Measurements from ENCODE around the gene LHFPL3. TPM values are rescaled to one million over a fixed set of nuclear protein-coding genes. Genes with fewer than 3 reads are reported as not detected.

The LHFPL3 gene
- total RNA-seq, 2 experiments from 2014 or later, result not detected

DNA sequence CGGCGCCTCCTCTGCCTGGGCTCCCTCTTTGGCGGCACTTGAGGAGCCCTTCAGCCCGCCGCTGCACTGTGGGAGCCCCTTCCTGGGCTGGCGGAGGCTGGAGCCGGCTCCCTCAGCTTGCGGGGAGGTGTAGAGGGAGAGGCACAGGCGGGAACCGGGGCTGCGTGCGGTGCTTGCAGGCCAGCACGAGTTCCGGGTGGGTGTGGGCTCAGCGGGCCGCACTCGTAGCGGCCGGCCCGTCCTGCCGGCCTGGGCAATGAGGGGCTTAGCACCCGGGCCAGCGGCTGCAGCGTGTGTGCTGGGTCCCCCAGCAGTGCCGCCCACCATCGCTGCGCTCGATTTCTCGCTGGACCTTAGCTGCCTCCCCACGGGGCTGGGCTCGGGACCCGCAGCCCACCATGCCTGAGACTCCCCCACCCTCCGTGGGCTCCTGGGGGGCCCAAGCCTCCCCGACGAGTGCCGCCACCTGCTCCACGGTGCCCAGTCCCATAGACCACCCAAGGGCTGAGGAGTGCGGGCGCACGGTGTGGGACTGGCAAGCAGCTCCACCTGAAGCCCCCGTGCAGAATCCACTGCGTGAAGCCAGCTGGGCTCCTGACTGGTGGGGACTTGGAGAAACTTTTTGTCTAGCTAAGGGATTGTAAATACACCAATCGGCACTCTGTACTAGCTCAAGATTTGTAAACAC, 611.8 kb downstream of the LHFPL3 start:
- H3K27me3 Mint-ChIP-seq, result no peaks in the 10 kb centered on the region
- H3K4me1 Mint-ChIP-seq, result peaks cover 42% of the 10 kb centered on the region
- H3K36me3 Mint-ChIP-seq (ENCODE audit: low read depth), result peaks cover 3% of the 10 kb centered on the region
- DNase-seq, result no peak
- peak overlapping the region; percentile 91 for H3K27ac Mint-ChIP-seq
- peak overlapping the region; percentile 76 for H3K4me3 Mint-ChIP-seq
- CTCF ChIA-PET, result interaction anchor here (1.0 to 1.4 kb wide), 6 partner anchors 13 to 74 kb away, joined by 4 to 5 read pairs (median 4); partner anchors contain the start of gene KMT2E
- POLR2A ChIA-PET, result interaction anchor here (0.6 to 1.6 kb wide), 8 partner anchors 13 to 575 kb away, joined by 3 to 14 read pairs (median 6); no protein-coding TSS in a partner anchor
- peaks cover 2% of the 10 kb centered on the region for H3K9me3 Mint-ChIP-seq

DNA sequence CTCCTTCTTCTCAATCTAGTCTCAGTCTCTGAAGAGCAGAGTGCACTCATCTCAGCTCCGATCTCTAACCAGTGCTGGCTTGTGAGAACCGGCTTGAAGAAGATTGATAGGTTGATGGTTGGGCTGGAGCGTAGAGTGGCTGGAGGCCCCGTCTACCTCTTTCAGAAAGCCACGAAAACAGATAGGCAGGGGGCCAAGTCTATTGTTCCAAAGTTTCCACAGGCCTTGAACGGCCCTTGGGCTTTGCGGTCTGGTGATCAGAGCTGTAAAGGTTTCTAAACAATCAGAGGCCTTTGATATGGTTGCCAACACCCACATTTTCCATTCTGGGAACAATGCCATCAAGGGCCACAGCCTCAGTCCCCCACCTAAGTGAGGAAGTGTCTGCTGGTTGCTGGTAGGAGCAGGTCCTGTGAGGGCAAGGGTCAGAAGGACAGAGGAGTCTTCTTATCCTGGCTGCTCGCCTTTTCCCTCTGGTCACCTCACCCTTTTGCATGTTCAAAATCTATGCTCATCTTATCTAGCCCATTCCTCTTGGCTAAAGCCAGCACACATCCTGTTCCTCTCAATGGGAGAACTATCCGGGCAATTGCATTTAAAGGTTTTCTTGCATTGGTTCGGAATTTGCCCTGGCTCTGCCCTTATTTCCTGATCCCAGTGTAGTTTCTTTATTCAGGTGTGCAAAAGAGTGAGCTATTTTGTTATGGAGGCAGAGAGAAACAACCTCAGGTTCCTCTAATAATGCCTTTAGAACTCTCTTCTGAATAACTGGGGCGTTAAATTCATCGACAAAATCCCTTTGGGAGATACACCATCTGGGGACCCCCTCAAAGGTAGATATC, 615.3 kb downstream of the LHFPL3 start:
- H3K4me1 Mint-ChIP-seq, result peaks cover 67% of the 10 kb centered on the region
- no peaks in the 10 kb centered on the region for H3K27me3 Mint-ChIP-seq
- H3K27ac Mint-ChIP-seq, result peak overlapping the region; percentile 99
- CTCF ChIA-PET, result interaction anchor here (1.0 to 1.9 kb wide), 6 partner anchors 12 to 70 kb away, joined by 3 to 7 read pairs (median 4); no protein-coding TSS in a partner anchor
- peaks cover 2% of the 10 kb centered on the region for H3K9me3 Mint-ChIP-seq
- POLR2A ChIA-PET, result interaction anchor here (0.8 to 1.6 kb wide), 4 partner anchors 13 to 70 kb away, joined by 3 to 7 read pairs (median 5); partner anchors contain the start of gene KMT2E
- peak overlapping the region; percentile 70 for H3K4me3 Mint-ChIP-seq
- H3K36me3 Mint-ChIP-seq (ENCODE audit: low read depth), result peaks cover 8% of the 10 kb centered on the region
- peak; percentile 76 for DNase-seq

DNA sequence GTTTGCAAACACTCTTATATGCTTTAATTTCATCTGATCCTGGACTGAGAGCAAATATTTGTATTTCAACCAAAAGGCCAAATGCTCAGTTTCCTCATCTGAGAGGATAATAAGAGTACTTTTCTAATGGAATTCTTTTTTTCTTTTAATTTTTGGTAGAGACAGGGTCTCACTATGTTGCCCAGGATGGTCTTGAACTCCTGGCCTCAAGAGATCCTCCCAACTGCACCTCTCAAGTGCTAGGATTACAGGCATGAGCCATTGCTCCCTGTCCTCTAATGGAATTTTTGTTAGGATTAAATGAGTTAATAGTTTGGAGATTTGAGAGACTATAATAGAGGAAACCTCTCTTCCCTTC, 617.2 kb downstream of the LHFPL3 start:
- Mint-ChIP-seq H3K27me3 (no peaks in the 10 kb centered on the region), H3K9me3 (peaks cover 1% of the 10 kb centered on the region), H3K36me3 (ENCODE audit: low read depth) (peaks cover 8% of the 10 kb centered on the region), H3K27ac (peak overlapping the region; percentile 99), H3K4me3 (peak overlapping the region; percentile 70), H3K4me1 (peaks cover 67% of the 10 kb centered on the region)
- DNase-seq, result no peak
- ChIA-PET POLR2A (interaction anchor here (0.5 kb wide), 1 partner anchor 72 kb away, joined by 3 read pairs; no protein-coding TSS in a partner anchor), CTCF (interaction anchor here (0.5 to 1.5 kb wide), 8 partner anchors 9 to 1082 kb away, joined by 3 to 7 read pairs (median 3); partner anchors contain the start of gene RINT1)

DNA sequence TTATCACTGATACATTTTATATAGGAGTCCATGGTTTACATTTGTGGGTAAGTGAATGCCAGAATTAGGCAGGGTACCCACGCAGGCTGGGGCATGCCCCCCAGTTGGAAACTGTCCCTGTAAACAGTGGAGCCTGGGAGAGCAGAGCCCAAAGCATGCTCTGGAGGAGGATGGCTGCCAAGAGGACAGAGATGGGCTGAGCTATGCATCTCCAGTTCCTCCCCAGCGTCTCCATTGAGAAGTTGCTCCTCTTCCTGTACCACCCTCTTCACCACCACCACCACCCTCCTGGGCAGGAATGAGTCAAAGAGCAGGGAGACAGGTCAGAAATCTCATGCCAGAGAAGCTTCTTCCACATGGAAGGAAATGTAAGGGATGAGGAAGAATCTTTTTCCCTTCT, 617.9 kb downstream of the LHFPL3 start:
- peak overlapping the region; percentile 99 for H3K27ac Mint-ChIP-seq
- POLR2A ChIA-PET, result no interaction called here
- H3K36me3 Mint-ChIP-seq (ENCODE audit: low read depth), result peaks cover 5% of the 10 kb centered on the region
- H3K27me3 Mint-ChIP-seq, result no peaks in the 10 kb centered on the region
- H3K4me1 Mint-ChIP-seq, result peaks cover 61% of the 10 kb centered on the region
- DNase-seq, result no peak
- no peaks in the 10 kb centered on the region for H3K9me3 Mint-ChIP-seq
- CTCF ChIA-PET, result interaction anchor here (0.8 to 1.5 kb wide), 4 partner anchors 9 to 37 kb away, joined by 3 to 7 read pairs (median 4); no protein-coding TSS in a partner anchor
- H3K4me3 Mint-ChIP-seq, result no peak overlapping the region

DNA sequence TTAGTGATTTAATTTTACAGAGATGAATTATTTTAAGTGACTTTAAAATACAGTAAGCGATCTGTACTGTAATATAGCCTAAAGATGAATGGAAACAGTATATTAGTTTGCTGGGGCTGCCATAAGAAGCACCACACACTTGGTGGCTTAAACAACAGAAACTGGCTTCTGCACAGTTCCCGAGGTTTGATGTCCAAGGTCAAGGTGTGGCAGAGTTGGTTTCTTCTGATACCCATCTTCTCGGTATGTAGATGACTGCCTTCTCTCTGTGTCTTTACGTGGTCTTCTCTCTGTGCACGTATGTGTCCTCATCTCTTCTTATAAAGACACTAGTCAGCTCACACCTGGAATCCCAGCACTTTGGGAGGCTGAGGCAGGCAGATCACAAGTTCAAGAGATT, 621.6 kb downstream of the LHFPL3 start:
- Mint-ChIP-seq H3K4me1 (peaks cover 43% of the 10 kb centered on the region), H3K9me3 (no peaks in the 10 kb centered on the region), H3K4me3 (no peak overlapping the region), H3K36me3 (ENCODE audit: low read depth) (peaks cover 7% of the 10 kb centered on the region), H3K27me3 (no peaks in the 10 kb centered on the region), H3K27ac (no peak overlapping the region)
- CTCF ChIA-PET, result no interaction called here
- POLR2A ChIA-PET, result no interaction called here
- no peak for DNase-seq

DNA sequence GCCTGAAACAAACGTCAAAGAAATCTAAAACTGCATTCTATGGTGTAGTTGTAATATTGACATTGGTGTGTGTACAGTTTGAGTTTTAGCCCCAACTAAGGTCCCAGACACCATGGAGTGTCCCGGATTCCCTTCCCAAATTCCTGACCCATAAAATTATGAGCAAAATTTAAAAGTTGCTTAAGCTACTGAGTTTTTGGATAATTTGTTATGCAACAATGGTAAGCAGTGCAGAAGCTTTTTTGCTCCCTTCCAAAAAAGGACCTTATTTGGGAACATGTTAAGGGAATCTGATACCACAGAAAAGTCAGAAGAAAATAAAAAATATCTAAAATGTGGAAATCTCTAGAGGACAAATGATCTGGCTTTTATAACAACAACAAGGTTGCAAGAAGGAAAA, 622.4 kb downstream of the LHFPL3 start:
- H3K36me3 Mint-ChIP-seq (ENCODE audit: low read depth), result peaks cover 10% of the 10 kb centered on the region
- H3K27ac Mint-ChIP-seq, result no peak overlapping the region
- no peaks in the 10 kb centered on the region for H3K27me3 Mint-ChIP-seq
- no peak overlapping the region for H3K4me3 Mint-ChIP-seq
- CTCF ChIA-PET, result interaction anchor here (0.6 kb wide), 2 partner anchors 14 to 528 kb away, joined by 3 read pairs; no protein-coding TSS in a partner anchor
- no peak for DNase-seq
- H3K9me3 Mint-ChIP-seq, result peaks cover 3% of the 10 kb centered on the region
- POLR2A ChIA-PET, result no interaction called here
- H3K4me1 Mint-ChIP-seq, result peaks cover 41% of the 10 kb centered on the region

- no peaks in the 10 kb centered on the region for H3K27me3 Mint-ChIP-seq
- H3K9me3 Mint-ChIP-seq, result peaks cover 3% of the 10 kb centered on the region
- CTCF ChIA-PET, result no interaction called here
- H3K4me3 Mint-ChIP-seq, result no peak overlapping the region
- H3K4me1 Mint-ChIP-seq, result peaks cover 41% of the 10 kb centered on the region
- POLR2A ChIA-PET, result no interaction called here
- DNase-seq, result no peak
- no peak overlapping the region for H3K27ac Mint-ChIP-seq
- peaks cover 10% of the 10 kb centered on the region for H3K36me3 Mint-ChIP-seq (ENCODE audit: low read depth)
Measured at GRCh38 chr7:104951546-104951945, 623.1 kb downstream of the LHFPL3 start.

DNA sequence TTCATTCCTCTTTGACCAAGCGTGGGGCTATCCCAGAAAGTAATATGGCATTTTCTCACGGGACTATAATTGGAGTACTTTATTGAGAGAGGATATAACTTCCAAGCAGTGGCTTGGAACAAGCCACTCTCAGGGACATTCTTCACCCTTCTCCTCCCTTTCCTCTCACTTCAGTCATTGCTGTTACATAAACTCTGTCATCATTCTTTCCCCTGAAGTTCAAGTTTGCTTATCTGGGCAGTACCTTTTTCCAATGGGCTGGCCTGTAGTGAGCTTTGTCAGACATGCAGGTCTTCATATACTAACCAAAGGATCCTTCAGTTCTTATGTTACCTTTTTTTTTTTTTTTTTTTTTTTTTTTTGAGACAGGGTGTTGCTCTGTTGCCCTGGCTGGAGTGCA, 626.9 kb downstream of the LHFPL3 start:
- Mint-ChIP-seq H3K36me3 (ENCODE audit: low read depth) (peaks cover 8% of the 10 kb centered on the region), H3K4me3 (no peak overlapping the region), H3K27ac (no peak overlapping the region), H3K9me3 (peaks cover 3% of the 10 kb centered on the region), H3K4me1 (peaks cover 41% of the 10 kb centered on the region), H3K27me3 (no peaks in the 10 kb centered on the region)
- DNase-seq, result no peak
- POLR2A ChIA-PET, result no interaction called here
- CTCF ChIA-PET, result interaction anchor here (0.6 to 2.1 kb wide), 6 partner anchors 9 to 1127 kb away, joined by 3 to 7 read pairs (median 4); no protein-coding TSS in a partner anchor

Other genes with a start within 250 kb of the LHFPL3 start
- gene ORC5, start 120.6 kb upstream of the LHFPL3 start, total RNA-seq, result 10 to 100 TPM; 20.6 to 20.7 TPM

Data from activated CD4-positive, alpha-beta T cell treated with anti-CD3 and anti-CD28 coated beads, Interleukin-2, amount 10 ng/mL, durations not matched to agents 7 days and 5 days (primary cell).